ENCODE measurements around the gene ELK3.

The ELK3 gene

GRCh38 chr12:96300064-96300463 lies 105.9 kb downstream of the ELK3 start:
- Histone ChIP-seq H3K79me2 (ENCODE audit: insufficient read depth, low read length) (peaks cover 27% of the 10 kb centered on the region; the same call in 1 of the 2 replicates), H3K9me3 (ENCODE audit: insufficient read depth, low read length) (no peaks in the 10 kb centered on the region)

GRCh38 chr12:96301732-96302131 lies 107.6 kb downstream of the ELK3 start:
- H3K9me2 ChIP-seq (replicated peaks; ENCODE audit: insufficient read depth, low read length), result no peaks in the 10 kb centered on the region
- no peaks in the 10 kb centered on the region for H4K20me1 ChIP-seq (ENCODE audit: low read depth, low read length)
- H3K79me2 ChIP-seq (ENCODE audit: insufficient read depth, low read length), result peaks cover 33% of the 10 kb centered on the region; the same call in 1 of the 2 replicates
- TF ChIP-seq CTCF (IDR thresholded peaks at IDR 0.05; ENCODE audit: insufficient read depth, low read length, poor library complexity, severe bottlenecking) (no peak), EZH2phosphoT487 (conservative IDR thresholded peaks at IDR 0.05; ENCODE audit: low read length) (no peak)
- H3K4me3 ChIP-seq (ENCODE audit: insufficient read depth, low read length, poor library complexity, severe bottlenecking), result no peak overlapping the region
- no peaks in the 10 kb centered on the region for H3K27me3 ChIP-seq (ENCODE audit: low read length)
- H3K27ac ChIP-seq (ENCODE audit: low read depth, low read length), result no peak overlapping the region
- peaks cover 35% of the 10 kb centered on the region for H3F3A ChIP-seq (ENCODE audit: insufficient read depth)
- H3K4me2 ChIP-seq (ENCODE audit: low read depth, low read length, poor library complexity, severe bottlenecking), result no peak overlapping the region
- no peaks in the 10 kb centered on the region for H3K9me3 ChIP-seq (ENCODE audit: insufficient read depth, low read length)
- H3K36me3 ChIP-seq (ENCODE audit: low read length), result peaks cover 18% of the 10 kb centered on the region; the same call in 1 of the 2 replicates
- no peak overlapping the region for H2AFZ ChIP-seq (ENCODE audit: low read depth, low read length, severe bottlenecking)
- no peak overlapping the region for H3K9ac ChIP-seq (ENCODE audit: low read length)

More at GRCh38 chr12:96300064-96300463, 105.9 kb downstream of the ELK3 start:
- Histone ChIP-seq H3K4me3 (ENCODE audit: insufficient read depth, low read length, poor library complexity, severe bottlenecking) (no peak overlapping the region), H3K4me2 (ENCODE audit: low read depth, low read length, poor library complexity, severe bottlenecking) (no peak overlapping the region), H4K20me1 (ENCODE audit: low read depth, low read length) (no peaks in the 10 kb centered on the region), H3K27me3 (ENCODE audit: low read length) (no peaks in the 10 kb centered on the region), H3K9ac (ENCODE audit: low read length) (no peak overlapping the region), H3F3A (ENCODE audit: insufficient read depth) (peaks cover 52% of the 10 kb centered on the region), H3K27ac (ENCODE audit: low read depth, low read length) (no peak overlapping the region), H2AFZ (ENCODE audit: low read depth, low read length, severe bottlenecking) (no peak overlapping the region), H3K36me3 (ENCODE audit: low read length) (peaks cover 16% of the 10 kb centered on the region; the same call in 1 of the 2 replicates), H3K9me2 (replicated peaks; ENCODE audit: insufficient read depth, low read length) (no peaks in the 10 kb centered on the region)
- TF ChIP-seq CTCF (IDR thresholded peaks at IDR 0.05; ENCODE audit: insufficient read depth, low read length, poor library complexity, severe bottlenecking), result no peak
- no peak for TF ChIP-seq EZH2phosphoT487 (conservative IDR thresholded peaks at IDR 0.05; ENCODE audit: low read length)

GRCh38 chr12:96302687-96303310 lies 108.6 kb downstream of the ELK3 start:
- H3K9ac ChIP-seq (ENCODE audit: low read length), result no peak overlapping the region
- peak overlapping the region; percentile 2; the same call in 1 of the 2 replicates for H3K27ac ChIP-seq (ENCODE audit: low read depth, low read length)
- no peak overlapping the region for H3K4me3 ChIP-seq (ENCODE audit: insufficient read depth, low read length, poor library complexity, severe bottlenecking)
- TF ChIP-seq EZH2phosphoT487 (conservative IDR thresholded peaks at IDR 0.05; ENCODE audit: low read length) (no peak), CTCF (IDR thresholded peaks at IDR 0.05; ENCODE audit: insufficient read depth, low read length, poor library complexity, severe bottlenecking) (no peak)
- H2AFZ ChIP-seq (ENCODE audit: low read depth, low read length, severe bottlenecking), result no peak overlapping the region
- H4K20me1 ChIP-seq (ENCODE audit: low read depth, low read length), result no peaks in the 10 kb centered on the region
- peaks cover 41% of the 10 kb centered on the region for H3K79me2 ChIP-seq (ENCODE audit: insufficient read depth, low read length)
- H3K9me3 ChIP-seq (ENCODE audit: insufficient read depth, low read length), result no peaks in the 10 kb centered on the region
- no peaks in the 10 kb centered on the region for H3K27me3 ChIP-seq (ENCODE audit: low read length)
- peaks cover 19% of the 10 kb centered on the region; the same call in 1 of the 2 replicates for H3K36me3 ChIP-seq (ENCODE audit: low read length)
- H3F3A ChIP-seq (ENCODE audit: insufficient read depth), result peaks cover 24% of the 10 kb centered on the region; the same call in 1 of the 2 replicates
- no peaks in the 10 kb centered on the region for H3K9me2 ChIP-seq (replicated peaks; ENCODE audit: insufficient read depth, low read length)
- no peak overlapping the region for H3K4me2 ChIP-seq (ENCODE audit: low read depth, low read length, poor library complexity, severe bottlenecking)
